Upper lobe of left lung (tissue), 6 donors: ENCODE data around the gene ABL1. TPM values are rescaled to one million over a fixed set of nuclear protein-coding genes. Genes with fewer than 3 reads are reported as not detected.

Experiments used
- ATAC-seq, 2 donors: fragments of 200-7000 bp; cut with Tn5 transposase; one replicate each; pipeline ENCODE4 v1.9.1; 2022; ENCODE audit warnings: mild to moderate bottlenecking in 2 of 2, moderate library complexity in 2 of 2; ENCODE audit not compliant: low FRiP score in 2 of 2
- DNase-seq, 2 donors: peaks; one replicate each; pipeline ENCODE4 v3.0.0-alpha.2; 2019 to 2020
- H3K27ac ChIP-seq, 4 donors: fragments of 200-600 bp; sonication (generic); one replicate each; pipeline ENCODE4 v1.5.1; 2016 to 2019
- H3K27me3 ChIP-seq, 4 donors: fragments of 200-600 bp; sonication (generic); one replicate each; pipeline ENCODE4 v1.5.1; 2017 to 2019
- H3K36me3 ChIP-seq, 4 donors: fragments of 200-600 bp; sonication (generic); one replicate each; pipeline ENCODE4 v1.5.1; 2016 to 2019
- H3K4me1 ChIP-seq, 4 donors: fragments of 200-600 bp; sonication (generic); one replicate each; pipeline ENCODE4 v1.5.1; 2018 to 2019
- H3K4me3 ChIP-seq, 4 donors: fragments of 200-600 bp; sonication (generic); one replicate each; pipeline ENCODE4 v1.5.1; 2017 to 2019; ENCODE audit warnings: mild to moderate bottlenecking in 2 of 4, moderate library complexity in 1 of 4
- H3K9me3 ChIP-seq, 4 donors: fragments of 200-600 bp; sonication (generic); one replicate each; pipeline ENCODE4 v1.5.1; 2018 to 2019
- CTCF ChIP-seq, 6 experiments: fragments of 450-650 bp in 4 of 6; fragments of 200-600 bp in 2 of 6; sonication (generic) in 2 of 6; IDR thresholded peaks; one replicate each; pipeline ENCODE4 v1.5.1; 2016 to 2019; ENCODE audit warnings: antibody characterized with exemption in 6 of 6
- EP300 ChIP-seq, 4 donors: sonication (generic); formaldehyde crosslinking; IDR thresholded peaks; one replicate each; pipeline ENCODE4 v1.5.1; 2017; ENCODE audit warnings: antibody characterized with exemption in 4 of 4, control low read depth in 2 of 4
- POLR2A ChIP-seq, 4 donors: fragments of 450-650 bp; IDR thresholded peaks; one replicate each; pipeline ENCODE4 v1.5.1; 2016 to 2017; ENCODE audit warnings: antibody characterized with exemption in 4 of 4, mild to moderate bottlenecking in 2 of 4
- POLR2AphosphoS5 ChIP-seq, 2 donors: sonication (generic); formaldehyde crosslinking; IDR thresholded peaks; one replicate each; pipeline ENCODE4 v1.5.1; 2017; ENCODE audit warnings: antibody characterized with exemption in 2 of 2
- WGBS, 2 donors: methylation state at CpG; one replicate each; pipeline ENCODE4 v1.1.5; 2017 to 2018; 5-methylcytosine and 5-hydroxymethylcytosine counted together
- total RNA-seq, 6 donors: library from RNA; depleted of rRNA in 4 of 6; stranded (reverse); fragments of >200 nt in 4 of 6; gene quantifications; one replicate each; pipeline versions ENCODE4 v1.1.0 to v1.2.1, GENCODE V29; 2016 to 2021
- donor health status: DM: no; HTN: no; CAD: no; lungs with moderate emphysema.
- donor health status: DM: no; HTN: yes; CAD: no; lungs with severe emphysema.

Gene ABL1
- total RNA-seq, 6 donors from 2014 or later: 39.8 to 56.5 (median 47.0) TPM

- TF ChIP-seq EP300 (IDR thresholded peaks at IDR 0.05) (no peak), POLR2AphosphoS5 (IDR thresholded peaks at IDR 0.05) (no peak), CTCF (IDR thresholded peaks at IDR 0.05) (no peak), POLR2A (IDR thresholded peaks at IDR 0.05) (no peak)
- H3K9me3 ChIP-seq: no peaks in the 10 kb centered on the region
- no peak overlapping the region for H3K4me3 ChIP-seq
- no peaks in the 10 kb centered on the region for H3K36me3 ChIP-seq
- no peaks in the 10 kb centered on the region for H3K4me1 ChIP-seq
- 70 to 100% methylated on average over 2 to 21 of the region's 24 CpGs for WGBS, 2 donors
- no peak overlapping the region for H3K27ac ChIP-seq
- ATAC-seq (peak in 1 of 2 donors; percentile 21), DNase-seq (peak in 1 of 2 donors; percentile 72)
- no peaks in the 10 kb centered on the region for H3K27me3 ChIP-seq
Observed at GRCh38 chr9:130914417-130915095, 79.5 kb downstream of the ABL1 start.

GRCh38 chr9:130915096-130915447, 80.0 kb downstream of the ABL1 start:
- DNase-seq: no peak
- H3K27ac ChIP-seq: no peak overlapping the region
- no peaks in the 10 kb centered on the region for H3K27me3 ChIP-seq
- ATAC-seq: no peak
- H3K4me1 ChIP-seq: no peaks in the 10 kb centered on the region
- TF ChIP-seq CTCF (IDR thresholded peaks at IDR 0.05): no peak
- no peak for TF ChIP-seq POLR2A (IDR thresholded peaks at IDR 0.05)
- no peak for TF ChIP-seq EP300 (IDR thresholded peaks at IDR 0.05)
- no peak for TF ChIP-seq POLR2AphosphoS5 (IDR thresholded peaks at IDR 0.05)
- no peaks in the 10 kb centered on the region for H3K9me3 ChIP-seq
- H3K4me3 ChIP-seq: no peak overlapping the region
- H3K36me3 ChIP-seq: no peaks in the 10 kb centered on the region
- WGBS, 2 donors: 82% methylated on average over 7 to 8 of the region's 8 CpGs

GRCh38 chr9:130917168-130917960, 82.3 kb downstream of the ABL1 start:
- no peak for ATAC-seq
- no peaks in the 10 kb centered on the region for H3K4me1 ChIP-seq
- no peak overlapping the region for H3K27ac ChIP-seq
- peak in 1 of 2 donors; percentile 79 for DNase-seq
- no peak overlapping the region for H3K4me3 ChIP-seq
- H3K27me3 ChIP-seq: no peaks in the 10 kb centered on the region
- TF ChIP-seq EP300 (IDR thresholded peaks at IDR 0.05): no peak
- no peaks in the 10 kb centered on the region for H3K9me3 ChIP-seq
- no peaks in the 10 kb centered on the region for H3K36me3 ChIP-seq
- WGBS, 2 donors: 75 to 80% methylated on average over 23 to 33 of the region's 34 CpGs

- 67 to 70% methylated on average over 8 to 9 of the region's 9 CpGs for WGBS, 2 donors
- no peaks in the 10 kb centered on the region for H3K27me3 ChIP-seq
Observed at GRCh38 chr9:130918101-130918825, 83.2 kb downstream of the ABL1 start.

More at GRCh38 chr9:130918101-130918825, 83.2 kb downstream of the ABL1 start:
- H3K9me3 ChIP-seq: no peaks in the 10 kb centered on the region
- no peak overlapping the region for H3K4me3 ChIP-seq
- H3K27ac ChIP-seq: no peak overlapping the region
- no peaks in the 10 kb centered on the region for H3K36me3 ChIP-seq
- ATAC-seq: no peak
- H3K4me1 ChIP-seq: no peaks in the 10 kb centered on the region
- no peak for TF ChIP-seq CTCF (IDR thresholded peaks at IDR 0.05)
- TF ChIP-seq EP300 (IDR thresholded peaks at IDR 0.05): no peak
- no peak for TF ChIP-seq POLR2AphosphoS5 (IDR thresholded peaks at IDR 0.05)
- TF ChIP-seq POLR2A (IDR thresholded peaks at IDR 0.05): no peak
- no peak for DNase-seq
